ENCODE results near the gene MYPN. TPM values are rescaled to one million over a fixed set of nuclear protein-coding genes. Genes with fewer than 3 reads are reported as not detected.

The MYPN gene
- total RNA-seq, 2 donors from 2014 or later, result 1.5 to 1.8 TPM

DNA sequence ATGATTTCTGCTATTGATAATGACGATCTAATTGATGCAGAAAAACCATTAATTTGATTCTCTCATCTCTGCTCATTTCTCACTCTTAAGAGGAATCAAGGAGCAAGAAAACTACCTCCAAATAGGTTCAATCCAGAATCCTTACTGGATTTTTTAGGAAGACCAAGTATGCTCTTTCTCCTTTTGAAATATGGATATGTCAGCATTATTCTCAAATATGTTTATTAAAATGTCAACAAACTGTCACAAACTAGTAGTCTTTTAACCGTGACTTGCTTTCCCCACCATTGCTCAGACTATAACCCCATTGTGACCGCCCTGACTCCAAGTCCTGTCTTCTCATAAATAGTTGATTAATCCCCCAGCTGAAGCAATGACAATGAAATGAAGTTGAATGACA is 123.8 kb downstream of the MYPN start:
- no peak for DNase-seq (ENCODE audit: low spot score)
- Histone ChIP-seq H3K4me1 (replicated peaks) (no peaks in the 10 kb centered on the region), H3K9me3 (no peaks in the 10 kb centered on the region), H3K36me3 (no peaks in the 10 kb centered on the region), H3K27me3 (replicated peaks; ENCODE audit: insufficient read depth) (no peaks in the 10 kb centered on the region), H3K4me3 (no peak overlapping the region), H3K27ac (no peak overlapping the region)
- 87% methylated on average over 3 of the region's 3 CpGs for WGBS
- TF ChIP-seq, protein P1, sequence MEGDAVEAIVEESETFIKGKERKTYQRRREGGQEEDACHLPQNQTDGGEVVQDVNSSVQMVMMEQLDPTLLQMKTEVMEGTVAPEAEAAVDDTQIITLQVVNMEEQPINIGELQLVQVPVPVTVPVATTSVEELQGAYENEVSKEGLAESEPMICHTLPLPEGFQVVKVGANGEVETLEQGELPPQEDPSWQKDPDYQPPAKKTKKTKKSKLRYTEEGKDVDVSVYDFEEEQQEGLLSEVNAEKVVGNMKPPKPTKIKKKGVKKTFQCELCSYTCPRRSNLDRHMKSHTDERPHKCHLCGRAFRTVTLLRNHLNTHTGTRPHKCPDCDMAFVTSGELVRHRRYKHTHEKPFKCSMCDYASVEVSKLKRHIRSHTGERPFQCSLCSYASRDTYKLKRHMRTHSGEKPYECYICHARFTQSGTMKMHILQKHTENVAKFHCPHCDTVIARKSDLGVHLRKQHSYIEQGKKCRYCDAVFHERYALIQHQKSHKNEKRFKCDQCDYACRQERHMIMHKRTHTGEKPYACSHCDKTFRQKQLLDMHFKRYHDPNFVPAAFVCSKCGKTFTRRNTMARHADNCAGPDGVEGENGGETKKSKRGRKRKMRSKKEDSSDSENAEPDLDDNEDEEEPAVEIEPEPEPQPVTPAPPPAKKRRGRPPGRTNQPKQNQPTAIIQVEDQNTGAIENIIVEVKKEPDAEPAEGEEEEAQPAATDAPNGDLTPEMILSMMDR (IDR thresholded peaks at IDR 0.05), result no peak
- TF ChIP-seq POLR2A (IDR thresholded peaks at IDR 0.05) (no peak), POLR2AphosphoS5 (IDR thresholded peaks at IDR 0.05) (no peak)
- intact Hi-C loops (cut with DNase I), result no loop called here

- 54% methylated on average over 2 of the region's 2 CpGs for WGBS
- TF ChIP-seq, protein P1 (IDR thresholded peaks at IDR 0.05), result no peak
- TF ChIP-seq POLR2AphosphoS5 (IDR thresholded peaks at IDR 0.05), result no peak
- no peak for TF ChIP-seq POLR2A (IDR thresholded peaks at IDR 0.05)
- Histone ChIP-seq H3K4me1 (replicated peaks) (no peaks in the 10 kb centered on the region), H3K27me3 (replicated peaks; ENCODE audit: insufficient read depth) (no peaks in the 10 kb centered on the region), H3K9me3 (no peaks in the 10 kb centered on the region), H3K4me3 (no peak overlapping the region), H3K27ac (no peak overlapping the region), H3K36me3 (no peaks in the 10 kb centered on the region)
- no peak for DNase-seq (ENCODE audit: low spot score)
- intact Hi-C loops (cut with DNase I), result no loop called here
These were observed 125.8 kb downstream of the MYPN start for GRCh38 chr10:68235111-68235510.

- DNase-seq (ENCODE audit: low spot score), result no peak
- no peaks in the 10 kb centered on the region for H3K4me1 ChIP-seq (replicated peaks)
- H3K36me3 ChIP-seq, result no peaks in the 10 kb centered on the region
- H3K27ac ChIP-seq, result no peak overlapping the region
- H3K4me3 ChIP-seq, result no peak overlapping the region
- no peaks in the 10 kb centered on the region for H3K27me3 ChIP-seq (replicated peaks; ENCODE audit: insufficient read depth)
- intact Hi-C loops (cut with DNase I), result no loop called here
- TF ChIP-seq POLR2AphosphoS5 (IDR thresholded peaks at IDR 0.05), result no peak
- TF ChIP-seq, protein P1 (IDR thresholded peaks at IDR 0.05), result no peak
- no peak for TF ChIP-seq POLR2A (IDR thresholded peaks at IDR 0.05)
- H3K9me3 ChIP-seq, result no peaks in the 10 kb centered on the region
These were observed 126.3 kb downstream of the MYPN start for GRCh38 chr10:68235581-68235980.

GRCh38 chr10:68237173-68237572 is 127.9 kb downstream of the MYPN start:
- intact Hi-C loops (cut with DNase I), result no loop called here
- Histone ChIP-seq H3K4me1 (replicated peaks) (no peaks in the 10 kb centered on the region), H3K27me3 (replicated peaks; ENCODE audit: insufficient read depth) (no peaks in the 10 kb centered on the region), H3K4me3 (no peak overlapping the region), H3K9me3 (no peaks in the 10 kb centered on the region), H3K36me3 (no peaks in the 10 kb centered on the region), H3K27ac (no peak overlapping the region)
- no peak for DNase-seq (ENCODE audit: low spot score)
- WGBS, result 93% methylated on average over 3 of the region's 3 CpGs
- TF ChIP-seq POLR2A (IDR thresholded peaks at IDR 0.05) (no peak), POLR2AphosphoS5 (IDR thresholded peaks at IDR 0.05) (no peak)

DNA sequence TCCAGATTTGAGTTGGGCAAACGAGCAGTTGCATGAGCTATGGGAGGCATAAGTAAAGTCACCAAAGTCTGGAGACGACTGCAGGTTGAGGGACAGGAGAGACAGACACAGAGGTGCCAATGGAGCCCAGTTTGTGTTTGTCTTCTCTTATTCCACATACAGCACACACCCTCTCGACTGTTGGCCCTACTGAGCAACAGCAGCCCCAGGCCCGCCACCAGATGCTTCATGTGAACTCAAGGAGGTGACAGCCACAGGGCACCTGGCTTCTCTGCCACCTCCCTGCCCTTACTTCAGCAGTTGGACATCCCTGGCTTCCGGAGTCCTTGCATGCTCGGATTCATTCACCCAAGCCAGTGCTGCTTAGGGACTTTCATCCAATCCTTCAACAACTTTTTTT is 129.1 kb downstream of the MYPN start:
- TF ChIP-seq POLR2AphosphoS5 (IDR thresholded peaks at IDR 0.05), result no peak
- TF ChIP-seq, protein P1 (IDR thresholded peaks at IDR 0.05), result no peak
- TF ChIP-seq POLR2A (IDR thresholded peaks at IDR 0.05), result no peak
- H3K27me3 ChIP-seq (replicated peaks; ENCODE audit: insufficient read depth), result no peaks in the 10 kb centered on the region
- WGBS, result 93% methylated on average over 6 of the region's 6 CpGs

More for the DNA sequence above, 129.1 kb downstream of the MYPN start:
- Histone ChIP-seq H3K4me3 (no peak overlapping the region), H3K36me3 (no peaks in the 10 kb centered on the region), H3K27ac (no peak overlapping the region), H3K9me3 (no peaks in the 10 kb centered on the region), H3K4me1 (replicated peaks) (no peaks in the 10 kb centered on the region)
- no peak for DNase-seq (ENCODE audit: low spot score)
- intact Hi-C loops (cut with DNase I), result no loop called here
